PFSK-1 (cell line): ENCODE results near the gene ZNF644.

ENCODE experiments used
- REST ChIP-seq, 2 experiments: IDR thresholded peaks; 2 replicates each; pipeline versions ENCODE4 v1.6.1 to v1.8.0; 2011 to 2012; ENCODE audit warnings: low read depth in 2 of 2, low read length in 2 of 2, control low read depth in 1 of 2, inconsistent platforms in 1 of 2, mild to moderate bottlenecking in 1 of 2, moderate library complexity in 1 of 2; ENCODE audit not compliant: insufficient read depth in 1 of 2
- SIN3A ChIP-seq: IDR thresholded peaks from 2 replicates; pipeline ENCODE4 v1.6.1; 2012; ENCODE audit warnings: mild to moderate bottlenecking, low read length, moderate library complexity, borderline replicate concordance; ENCODE audit not compliant: insufficient read depth

DNA sequence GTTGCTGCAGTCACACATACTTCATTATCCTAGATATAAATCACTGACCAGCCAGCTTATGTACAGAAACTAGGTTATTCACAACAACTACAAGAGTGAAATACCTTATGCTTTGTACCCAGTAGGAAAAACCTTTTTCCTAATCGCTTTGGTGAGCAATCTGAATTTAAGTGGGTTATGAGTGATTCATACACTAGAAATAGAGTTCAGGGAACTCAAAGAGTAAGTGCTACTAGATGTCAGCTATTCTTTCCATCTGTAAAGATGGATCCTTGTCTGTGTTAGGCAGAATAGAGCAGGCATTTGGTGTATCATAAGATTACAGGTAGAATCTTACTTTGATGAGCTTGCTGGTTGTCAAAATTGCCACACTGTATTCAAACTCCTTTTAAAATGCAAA is 101.9 kb downstream of the ZNF644 start:
- no peak for TF ChIP-seq REST (IDR thresholded peaks at IDR 0.05; ENCODE audit: insufficient read depth in 1 of 2, low read depth in 2 of 2, low read length in 2 of 2)
- no peak for TF ChIP-seq SIN3A
